Measurements from ENCODE around the gene SRSF7.

Gene SRSF7

GRCh38 chr2:38698467-38699003 lies 52.6 kb downstream of the SRSF7 start:
- no peak for DNase-seq

GRCh38 chr2:38697116-38697840 lies 53.9 kb downstream of the SRSF7 start:
- DNase-seq: no peak

All from fibroblast of skin of right quadriceps (primary cell).